ENCODE measurements around the gene C4orf46. TPM values are rescaled to one million over a fixed set of nuclear protein-coding genes. Genes with fewer than 3 reads are reported as not detected.

The C4orf46 gene
- total RNA-seq, 1 donor from 2014 or later: 3.4 TPM

DNA sequence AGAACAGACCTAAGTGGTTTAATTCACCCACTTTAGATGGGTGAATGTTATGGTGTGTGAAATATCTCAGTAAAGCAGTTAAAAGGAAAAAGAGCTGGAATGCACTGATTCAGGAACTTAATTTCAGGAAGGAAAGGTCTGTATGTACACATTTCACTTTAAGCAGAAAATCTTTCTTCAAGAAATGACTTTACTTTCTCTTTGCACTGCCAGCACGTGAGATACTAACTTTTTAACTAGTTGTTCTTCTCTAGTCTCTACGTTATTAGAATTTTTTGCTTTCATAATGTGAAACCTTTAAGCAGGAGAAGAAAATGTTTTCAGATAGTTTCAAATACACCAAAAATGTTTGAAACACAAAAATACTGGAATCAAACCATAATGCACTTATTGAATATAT is 18.8 kb downstream of the C4orf46 start:
- no peak for DNase-seq (ENCODE audit: low spot score)

DNA sequence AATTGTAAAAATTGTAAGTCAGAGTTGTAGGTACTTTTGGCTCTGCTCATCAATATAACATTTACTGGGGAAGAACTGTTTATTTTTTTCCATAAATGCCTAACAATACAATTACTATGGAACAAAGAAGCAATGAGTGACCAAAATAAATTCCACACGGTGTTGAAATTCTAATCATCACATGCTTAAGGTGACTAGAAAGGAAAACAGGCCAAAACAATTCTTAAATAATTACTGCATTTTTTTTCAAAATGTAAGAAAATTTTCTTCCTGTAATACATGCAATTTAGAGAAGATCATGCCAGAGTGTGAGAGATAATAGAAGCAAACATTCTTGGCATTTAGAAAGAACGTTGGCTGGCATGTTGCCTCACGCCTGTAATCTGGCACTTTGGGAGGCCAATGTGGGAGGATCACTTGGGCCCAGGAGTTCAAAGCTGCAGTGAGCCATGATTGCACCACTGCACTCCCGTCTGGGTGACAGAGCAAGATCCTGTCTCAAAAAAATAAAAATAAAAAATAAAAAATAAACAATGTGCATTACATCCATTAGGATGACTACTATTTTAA is 22.5 kb downstream of the C4orf46 start:
- no peak for DNase-seq (ENCODE audit: low spot score)

DNA sequence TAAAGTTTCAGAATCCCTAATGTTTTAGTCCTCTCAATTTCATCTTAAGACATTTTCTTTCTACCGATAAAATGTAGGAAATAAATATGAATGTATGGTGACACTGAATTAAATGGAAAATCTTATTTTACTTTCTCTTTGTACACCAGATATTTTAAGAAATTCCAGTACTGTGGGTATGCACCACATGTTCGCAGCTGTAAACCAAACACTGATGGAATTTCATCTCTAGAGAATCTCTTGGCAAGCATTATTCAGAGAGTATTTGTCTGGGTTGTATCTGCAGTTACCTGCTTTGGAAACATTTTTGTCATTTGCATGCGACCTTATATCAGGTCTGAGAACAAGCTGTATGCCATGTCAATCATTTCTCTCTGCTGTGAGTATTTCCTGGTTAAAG is 26.9 kb downstream of the C4orf46 start:
- no peak for DNase-seq (ENCODE audit: low spot score)

DNA sequence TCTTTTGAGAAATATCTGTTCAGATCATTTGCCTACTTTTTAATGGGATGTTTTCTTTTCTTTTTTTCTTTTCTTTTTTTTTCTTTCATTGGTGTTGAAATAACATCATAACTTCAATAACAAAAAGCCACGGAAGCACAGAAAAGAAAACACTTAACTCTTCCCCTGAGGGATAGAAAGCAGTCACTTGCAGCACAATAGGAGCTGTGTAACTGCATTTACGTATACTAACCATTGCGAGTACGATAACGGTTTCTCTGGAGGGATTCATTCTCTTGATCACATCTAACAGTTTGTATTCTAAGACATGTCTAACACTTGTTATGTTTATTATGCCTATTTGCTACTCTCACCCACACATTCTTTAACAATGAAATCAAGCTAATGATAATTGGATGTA is 27.3 kb downstream of the C4orf46 start:
- no peak for DNase-seq (ENCODE audit: low spot score)

DNA sequence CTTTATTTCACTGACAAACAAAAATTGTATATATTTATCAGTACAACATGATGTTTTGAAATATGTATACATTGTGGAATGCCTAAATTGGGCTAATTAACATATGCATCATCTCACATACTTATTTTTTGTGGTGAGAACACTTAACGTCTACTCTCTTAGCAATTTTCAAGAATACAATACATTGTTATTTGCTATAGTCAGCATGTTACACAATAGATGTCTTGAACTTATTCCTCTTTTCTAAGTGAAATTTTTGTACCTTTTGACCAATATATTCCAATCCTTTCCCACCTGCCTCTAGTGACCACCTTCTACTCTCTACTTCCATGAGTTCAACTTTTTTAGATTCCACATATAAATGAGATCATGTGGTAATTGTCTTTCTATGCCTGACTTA is 35.1 kb downstream of the C4orf46 start:
- no peak for DNase-seq (ENCODE audit: low spot score)

DNA sequence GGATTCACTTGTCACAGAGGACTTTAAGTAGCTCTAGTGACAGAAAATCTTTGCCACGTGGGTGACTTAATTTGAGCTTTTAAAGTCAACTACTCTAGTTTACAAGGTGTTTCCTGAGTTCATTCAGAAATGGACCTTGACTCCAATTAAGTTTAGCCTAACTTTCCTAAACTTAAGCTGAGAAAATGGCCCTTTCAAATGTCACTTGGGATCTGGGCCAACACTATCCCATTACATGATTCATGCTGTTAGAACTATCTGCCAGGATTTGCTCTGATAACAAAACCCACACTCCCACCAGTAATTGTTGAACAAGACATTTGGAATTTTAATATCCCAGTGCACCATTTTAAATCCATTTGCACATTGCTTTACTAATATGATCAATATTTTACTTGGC is 40.8 kb downstream of the C4orf46 start:
- DNase-seq (ENCODE audit: low spot score): no peak

DNA sequence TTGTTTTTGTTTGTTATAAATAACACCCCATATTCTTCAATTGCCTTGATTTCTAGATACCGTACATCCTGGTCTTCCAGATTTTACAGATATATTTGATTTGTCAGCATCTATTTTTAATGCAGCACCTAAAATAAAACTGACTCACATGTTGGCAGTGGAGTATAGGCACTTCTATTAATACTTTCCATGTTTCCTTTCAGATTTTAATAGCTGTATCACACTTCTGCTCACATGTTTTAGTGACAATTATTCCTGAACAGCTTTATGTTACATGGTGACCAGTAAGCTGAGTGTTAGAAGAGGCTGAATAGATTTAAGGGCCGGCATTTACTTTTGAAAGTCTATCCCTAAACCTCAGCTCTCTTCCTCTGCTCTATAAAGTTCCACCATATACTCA is 46.1 kb downstream of the C4orf46 start:
- no peak for DNase-seq (ENCODE audit: low spot score)

DNA sequence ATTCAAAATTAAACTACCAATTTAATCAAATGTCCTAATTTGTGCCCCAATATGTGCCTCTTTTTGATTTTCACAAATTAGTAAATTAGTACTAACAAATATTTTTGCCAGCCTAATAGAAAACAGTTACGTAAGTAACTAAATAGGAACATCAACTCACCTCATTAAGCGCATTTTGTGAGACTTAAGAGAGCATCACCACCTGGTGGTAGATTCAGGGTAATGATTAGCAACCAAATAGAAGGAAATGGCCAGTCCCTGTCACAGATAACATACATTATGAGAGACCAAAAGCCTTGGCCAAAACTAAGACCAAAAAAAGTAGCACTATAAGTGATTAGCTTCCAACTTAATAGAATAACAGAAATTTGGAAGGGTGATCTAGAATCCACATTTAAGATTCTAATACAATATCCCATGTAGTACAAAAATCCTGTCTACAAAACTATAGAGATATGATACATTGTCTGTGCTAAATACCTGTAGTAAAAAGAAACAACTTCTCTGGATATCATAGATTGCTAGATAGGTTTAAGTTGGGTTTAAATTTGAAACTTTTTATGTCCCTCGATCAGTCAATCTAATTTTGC is 46.7 kb downstream of the C4orf46 start:
- DNase-seq (ENCODE audit: low spot score): no peak

DNA sequence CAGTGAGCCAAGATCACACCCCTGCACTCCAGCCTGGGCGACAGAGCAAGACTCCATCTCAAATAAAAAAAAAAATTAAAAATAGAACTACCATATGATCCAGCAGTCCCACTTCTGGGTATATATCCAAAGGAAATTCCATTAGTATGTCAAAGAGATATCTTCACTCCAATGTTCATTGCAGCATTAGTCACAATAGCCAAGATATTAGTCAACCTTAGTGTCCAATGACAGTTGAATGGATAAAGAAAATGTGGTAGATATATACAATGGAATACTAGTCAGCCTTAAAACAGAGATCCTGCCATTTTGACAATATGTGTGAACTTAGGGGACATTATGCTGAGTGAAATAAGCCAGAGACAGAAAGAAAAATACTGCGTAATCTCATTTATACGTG is 49.4 kb downstream of the C4orf46 start:
- no peak for DNase-seq (ENCODE audit: low spot score)

DNA sequence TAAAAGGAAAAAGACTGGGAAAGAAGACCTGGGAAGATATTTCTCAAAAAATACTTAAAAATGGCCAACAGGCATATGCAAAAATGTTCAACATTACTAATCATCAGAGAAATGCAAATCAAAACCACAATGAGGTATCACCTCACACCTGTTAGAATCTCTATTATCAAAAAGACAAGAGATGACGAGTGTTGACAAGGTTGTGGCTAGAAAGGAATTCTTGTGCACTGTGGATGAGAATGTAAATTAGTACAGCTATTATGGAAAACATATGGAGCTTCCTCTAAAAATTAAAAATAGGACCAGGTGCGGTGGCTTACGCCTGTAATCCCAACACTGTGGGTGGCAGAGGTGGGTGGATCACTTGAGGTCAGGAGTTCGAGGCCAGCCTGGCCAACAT is 50.0 kb downstream of the C4orf46 start:
- DNase-seq (ENCODE audit: low spot score): no peak

DNA sequence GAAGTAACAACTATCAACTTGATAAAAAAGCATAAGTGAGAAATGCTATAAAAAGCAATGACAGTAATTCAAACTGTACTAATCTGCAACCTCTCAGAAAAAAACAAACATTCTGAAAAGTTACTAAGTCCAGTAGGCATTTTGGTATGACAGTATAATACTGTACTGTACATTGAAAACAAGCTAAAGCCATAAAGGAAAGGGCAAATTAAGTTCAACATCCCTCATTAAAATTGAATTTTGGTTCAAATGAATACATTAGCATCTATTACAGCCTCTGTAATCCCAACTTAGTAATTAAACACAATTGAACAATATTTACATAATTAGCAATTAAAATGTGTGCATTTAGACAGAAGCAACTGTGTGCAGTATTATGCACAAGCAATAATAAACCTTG is 53.7 kb downstream of the C4orf46 start:
- DNase-seq (ENCODE audit: low spot score): no peak

Other genes with a start within 250 kb of the C4orf46 start
- gene RXFP1, start 150.0 kb downstream of the C4orf46 start, total RNA-seq: 0.10 TPM
- 32.7 TPM for gene ETFDH, start 409 bp upstream of the C4orf46 start, total RNA-seq
- gene PPID, start 51.5 kb upstream of the C4orf46 start, total RNA-seq: 20.9 TPM
- gene FNIP2, start 97.1 kb upstream of the C4orf46 start, total RNA-seq: 45.6 TPM